ENCODE data around the gene RTN4. TPM values are rescaled to one million over a fixed set of nuclear protein-coding genes. Genes with fewer than 3 reads are reported as not detected.
"Not testable (repeated sequence)": the region's sequence is repeated elsewhere in the genome, so short reads cannot be mapped to it uniquely, and the experiment has no call there.

RTN4 gene
- polyA plus RNA-seq, 12 donors: 88.1 to 906 (median 714) TPM

DNA sequence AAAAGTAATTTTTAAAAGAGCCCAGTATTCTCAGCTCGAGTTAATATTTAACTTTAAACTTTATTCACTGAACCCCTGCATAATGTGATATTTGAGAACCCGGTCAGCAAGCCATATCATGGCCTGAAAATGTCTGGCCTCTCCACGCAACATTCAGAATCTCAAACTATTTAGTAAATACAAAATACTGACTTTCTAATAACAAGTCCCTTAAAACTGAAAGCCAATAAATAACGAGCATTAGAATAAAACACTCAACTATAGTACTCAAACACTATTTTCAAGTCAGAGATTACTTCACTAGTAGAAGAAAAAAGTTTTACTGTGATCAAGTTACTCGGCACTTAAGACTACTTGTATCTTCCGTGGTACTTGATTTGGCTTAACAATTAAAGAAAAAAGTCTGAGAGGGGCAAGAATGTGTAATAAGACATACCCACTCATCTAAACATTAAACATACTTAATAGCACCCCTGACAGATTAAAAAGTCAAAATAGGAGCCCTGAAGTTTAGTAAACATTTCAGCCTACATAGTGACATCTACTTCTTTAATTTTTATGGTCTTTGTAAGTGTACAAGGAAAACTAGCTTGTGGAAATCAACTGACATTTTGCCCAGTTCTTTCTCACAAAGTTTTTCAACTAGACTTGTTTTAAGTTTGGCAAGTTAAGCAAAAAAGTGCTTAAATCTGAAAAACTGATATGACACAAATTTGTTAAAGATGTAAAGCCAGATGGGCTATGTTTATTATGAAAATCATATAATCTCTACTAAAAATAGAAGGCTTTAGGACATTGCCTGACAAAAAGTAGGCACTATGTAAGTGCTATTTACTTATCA is 38.2 kb downstream of the RTN4 start:
- no peak for DNase-seq

DNA sequence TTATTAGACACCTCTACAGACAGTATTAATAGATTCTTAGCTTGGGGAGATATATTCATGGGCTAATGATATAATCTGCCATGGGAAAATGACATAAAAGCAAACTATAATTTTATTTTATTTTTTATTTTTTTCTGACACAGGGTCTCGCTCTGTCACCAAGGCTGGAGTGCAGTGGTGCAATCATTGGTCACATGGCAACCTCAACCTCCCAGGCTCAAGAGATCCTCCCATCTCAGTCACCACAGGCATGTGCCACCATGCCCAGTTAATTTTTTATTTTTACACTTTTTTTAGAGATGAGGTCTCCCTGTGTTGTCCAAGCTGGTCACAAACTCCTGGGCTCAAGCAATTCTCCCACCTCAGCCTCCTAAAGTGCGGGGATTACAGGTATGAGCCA is 39.3 kb downstream of the RTN4 start:
- DNase-seq: no peak

DNA sequence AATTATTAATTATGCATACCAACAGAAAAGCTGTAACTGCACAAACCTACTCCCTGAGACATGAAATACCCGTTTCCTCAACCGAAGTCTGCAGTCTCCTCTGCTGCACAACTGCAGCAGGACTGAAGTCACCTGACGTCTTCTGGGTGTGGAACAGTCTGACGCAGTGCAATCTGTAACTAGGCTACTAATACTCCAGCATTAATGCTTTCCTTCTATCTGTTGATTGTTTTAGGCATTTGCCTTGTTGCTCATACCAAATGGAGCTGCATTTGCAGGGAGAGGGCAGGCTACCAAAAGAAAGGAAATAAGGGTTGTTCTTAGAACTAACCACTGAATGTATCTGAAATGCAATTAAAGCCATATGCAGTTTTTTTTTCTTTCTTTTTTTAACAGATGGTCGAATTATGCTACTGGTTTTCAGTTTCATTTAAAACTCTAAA is 40.1 kb downstream of the RTN4 start:
- peak; percentile 53 for DNase-seq

DNA sequence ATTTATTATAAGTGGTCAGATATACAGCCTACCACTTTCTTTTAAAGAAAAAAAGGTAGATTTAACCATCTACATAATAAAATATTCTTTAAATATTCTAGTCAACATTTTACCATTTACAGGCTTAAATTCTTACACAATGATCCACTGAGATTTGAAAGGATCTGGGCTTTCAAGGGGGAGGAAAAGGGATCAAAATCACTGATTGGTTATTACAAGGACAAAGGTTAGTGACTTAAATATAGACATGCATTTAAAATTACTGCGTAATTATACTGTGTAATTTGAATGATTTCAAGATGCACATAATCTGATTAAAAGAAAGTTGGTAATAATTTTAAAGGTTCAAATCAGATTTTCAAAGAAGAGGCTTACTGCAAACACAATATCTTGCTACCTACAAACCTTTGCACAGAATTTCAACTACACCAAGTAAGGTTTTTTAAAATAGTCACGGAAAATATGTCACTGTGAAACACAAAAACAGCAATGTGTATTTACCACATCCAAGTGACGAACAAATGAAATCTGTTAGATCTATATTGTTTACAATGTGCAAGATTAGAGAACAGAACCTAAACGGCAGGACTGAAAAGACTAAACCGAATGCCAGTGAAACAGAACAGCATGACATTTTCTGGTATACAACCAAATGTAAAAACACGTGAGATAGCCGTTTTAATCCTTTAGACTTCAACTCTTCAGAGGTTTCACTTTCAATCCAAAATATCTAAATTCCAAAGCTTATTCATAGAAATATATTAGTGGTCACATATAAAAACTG is 40.8 kb downstream of the RTN4 start:
- DNase-seq: no peak

DNA sequence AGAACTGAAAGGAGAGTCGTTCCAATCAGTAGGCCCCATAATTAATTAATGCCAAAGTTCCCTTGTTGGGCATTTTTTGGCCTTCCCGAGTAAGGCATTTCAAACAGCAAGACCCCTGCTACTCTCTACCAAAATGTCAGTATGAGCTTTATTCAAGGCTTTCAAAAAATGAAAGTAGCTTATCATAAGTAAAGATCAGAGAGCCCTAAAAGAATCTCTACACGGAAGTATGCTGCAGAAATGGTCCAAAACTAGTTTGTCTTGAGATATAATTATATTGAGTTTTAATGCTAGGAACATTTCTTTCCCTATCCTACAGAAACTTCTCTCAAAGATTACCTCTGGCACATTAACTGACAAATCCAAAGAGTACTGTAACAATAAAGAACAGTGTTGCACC is 43.9 kb downstream of the RTN4 start:
- DNase-seq: no peak

DNA sequence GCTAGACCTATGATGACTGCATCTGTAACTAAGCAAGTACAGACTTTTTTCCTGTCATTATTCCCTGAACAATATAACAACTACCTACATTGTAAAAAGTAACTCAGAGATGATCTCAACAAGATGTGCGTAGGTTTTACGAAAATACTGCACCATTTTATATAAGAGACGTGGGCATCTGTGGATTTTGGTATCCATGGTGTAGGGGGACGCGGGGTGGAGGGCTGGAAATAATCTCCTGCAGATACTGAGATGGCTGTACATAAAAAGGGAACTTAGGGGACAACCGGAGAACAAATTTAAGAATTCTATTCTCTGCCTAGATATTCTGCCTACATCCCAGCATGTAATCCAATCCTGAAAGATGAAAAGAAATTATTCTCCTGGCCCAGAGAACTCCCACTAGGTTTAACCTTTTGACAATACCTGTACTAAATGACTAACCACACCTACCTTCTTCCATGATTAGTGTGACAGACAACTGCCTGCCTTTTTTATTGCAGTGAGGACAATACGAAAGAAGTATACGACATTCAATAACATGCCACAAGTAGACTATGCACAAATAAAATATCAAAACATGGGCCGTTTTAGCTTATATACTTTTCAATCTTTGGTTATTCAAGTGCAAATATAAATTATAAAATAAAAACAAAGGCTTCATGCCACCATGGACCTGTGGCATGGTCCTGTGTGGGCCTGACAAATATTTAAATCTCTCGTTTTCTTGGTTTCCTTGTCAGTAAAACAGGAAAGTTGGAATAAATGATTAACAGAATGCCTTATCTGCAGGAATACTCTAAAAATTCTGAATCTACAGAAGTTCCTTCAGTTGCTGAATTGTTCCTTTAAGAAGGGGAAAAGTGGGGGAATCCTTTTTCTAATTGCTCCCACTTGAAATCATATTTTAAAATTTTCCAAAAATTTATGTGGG is 46.3 kb downstream of the RTN4 start:
- no peak for DNase-seq

DNA sequence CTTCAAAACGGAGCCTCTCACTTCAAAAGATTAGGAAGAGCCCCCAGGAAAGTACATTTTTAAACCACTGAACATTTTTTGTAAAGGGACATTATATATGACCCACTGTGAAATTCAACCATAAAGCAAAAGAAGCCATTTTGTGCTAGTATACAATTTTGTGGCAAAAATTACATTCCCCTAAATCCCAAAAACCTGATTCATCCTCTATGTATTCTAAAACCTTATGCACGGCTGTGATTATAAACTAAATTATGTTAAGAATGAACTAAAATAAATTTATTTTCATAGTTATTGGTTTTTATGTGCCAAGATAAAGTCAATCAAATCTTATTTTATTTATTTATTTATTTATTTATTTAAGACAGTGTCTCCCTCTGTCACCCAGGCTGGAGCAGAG is 48.5 kb downstream of the RTN4 start:
- DNase-seq: no peak

DNA sequence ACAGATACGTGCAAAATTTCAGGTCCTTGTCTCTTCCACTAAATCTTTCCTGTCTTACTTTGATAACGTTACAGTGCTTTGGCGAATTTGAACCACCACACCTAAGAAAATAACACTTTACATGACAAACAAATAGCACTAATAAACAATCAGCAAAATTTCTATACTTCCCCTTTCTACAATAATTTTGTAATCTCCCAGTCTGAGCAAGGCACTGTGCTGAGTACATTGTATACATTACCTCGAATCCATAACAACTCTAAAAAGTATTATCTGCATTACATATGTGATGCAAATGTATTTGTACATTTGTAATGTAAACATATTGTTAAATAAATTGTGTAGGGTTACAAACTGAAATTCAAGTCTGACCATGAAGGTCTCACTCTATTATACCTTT is 49.9 kb downstream of the RTN4 start:
- no peak for DNase-seq

DNA sequence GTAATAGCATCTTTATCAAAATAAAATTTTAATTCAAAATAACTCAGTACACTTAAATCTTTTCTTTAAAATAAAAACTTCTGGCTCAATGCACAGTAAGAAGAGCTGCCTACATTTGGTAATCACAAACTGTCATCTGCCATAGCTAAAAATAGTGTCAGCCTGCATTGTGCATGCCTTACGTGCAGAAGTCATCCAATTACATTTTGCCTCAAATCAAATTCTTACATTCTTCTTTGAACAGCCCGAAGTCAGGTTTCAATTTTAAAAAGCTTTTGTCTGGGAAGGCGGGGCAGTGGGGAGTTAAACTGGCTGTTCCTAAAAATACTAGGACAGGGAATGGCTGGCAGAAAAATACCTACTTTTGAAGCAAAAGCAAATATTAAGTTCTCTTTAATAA is 51.1 kb downstream of the RTN4 start:
- no peak for DNase-seq

DNA sequence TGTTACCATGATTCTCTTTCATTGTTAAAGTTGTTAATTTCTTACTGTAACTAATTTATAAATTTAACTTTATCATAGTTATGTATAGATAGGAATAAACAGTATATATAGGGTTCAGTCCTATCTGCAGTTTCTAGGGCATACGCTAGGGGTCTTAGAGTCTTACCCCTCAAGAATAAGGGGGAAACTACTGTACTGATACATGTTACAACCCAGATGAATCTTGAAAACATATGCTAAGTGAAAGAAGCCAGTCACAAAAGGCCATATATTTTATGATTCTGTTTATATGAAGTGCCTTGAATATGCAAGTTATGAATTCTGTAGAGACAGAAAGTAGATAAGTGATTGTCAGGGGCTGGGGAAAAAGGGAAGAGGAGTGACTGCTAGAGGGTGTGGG is 52.4 kb downstream of the RTN4 start:
- DNase-seq: no peak

DNA sequence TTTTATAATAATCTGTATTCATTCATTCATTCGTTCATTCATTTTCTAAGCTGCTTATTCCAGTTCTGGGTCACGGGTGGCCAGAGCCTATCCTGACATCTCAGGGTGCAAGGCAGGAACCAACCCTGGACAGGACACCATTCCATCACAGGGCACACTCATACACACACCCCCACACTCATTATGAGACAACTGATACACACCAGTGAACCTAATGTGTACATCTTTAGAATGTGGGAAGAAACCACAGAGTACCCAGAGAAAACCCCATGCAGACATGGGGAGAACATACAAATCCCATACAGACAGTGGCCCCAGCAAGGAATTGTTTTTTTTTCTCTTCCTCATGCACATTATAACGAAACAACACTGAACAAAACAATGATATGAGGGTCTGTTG is 54.7 kb downstream of the RTN4 start:
- no peak for DNase-seq

DNA sequence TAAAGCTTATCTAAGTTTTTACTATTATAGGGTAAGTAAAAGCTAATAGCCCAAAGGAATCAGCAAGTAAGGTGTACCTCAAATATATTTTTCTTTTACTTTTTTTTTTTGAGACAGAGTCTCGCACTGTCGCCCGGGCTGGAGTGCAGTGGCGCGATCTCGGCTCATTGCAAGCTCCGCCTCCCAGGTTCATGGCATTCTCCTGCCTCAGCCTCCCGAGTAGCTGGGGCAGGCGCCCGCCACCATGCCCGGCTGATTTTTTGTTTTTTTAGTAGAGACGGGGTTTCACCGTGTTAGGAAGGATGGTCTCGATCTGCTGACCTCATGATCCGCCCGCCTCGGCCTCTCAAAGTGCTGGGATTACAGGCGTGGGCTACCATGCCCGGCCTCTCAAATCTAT is 59.6 kb downstream of the RTN4 start:
- not testable (repeated sequence) for DNase-seq

DNA sequence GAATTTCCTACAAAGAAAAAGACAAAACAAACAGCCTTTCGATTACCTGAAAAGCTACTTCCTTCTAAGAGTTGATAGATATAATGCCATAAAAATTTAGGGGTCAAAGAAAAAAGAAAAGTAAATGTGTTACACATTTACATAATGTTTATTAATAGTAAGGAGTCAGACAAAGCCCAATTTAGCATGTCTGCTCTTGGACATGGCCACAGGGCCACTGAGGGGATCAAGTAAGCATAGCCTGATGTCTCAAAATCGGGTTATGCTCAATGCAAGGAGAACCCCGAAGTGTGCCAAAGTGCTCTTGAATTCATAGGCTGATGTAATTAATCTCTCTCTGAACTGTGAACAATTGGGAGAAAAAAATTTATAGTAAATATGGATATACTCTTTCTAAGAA is 61.6 kb downstream of the RTN4 start:
- DNase-seq: no peak

DNA sequence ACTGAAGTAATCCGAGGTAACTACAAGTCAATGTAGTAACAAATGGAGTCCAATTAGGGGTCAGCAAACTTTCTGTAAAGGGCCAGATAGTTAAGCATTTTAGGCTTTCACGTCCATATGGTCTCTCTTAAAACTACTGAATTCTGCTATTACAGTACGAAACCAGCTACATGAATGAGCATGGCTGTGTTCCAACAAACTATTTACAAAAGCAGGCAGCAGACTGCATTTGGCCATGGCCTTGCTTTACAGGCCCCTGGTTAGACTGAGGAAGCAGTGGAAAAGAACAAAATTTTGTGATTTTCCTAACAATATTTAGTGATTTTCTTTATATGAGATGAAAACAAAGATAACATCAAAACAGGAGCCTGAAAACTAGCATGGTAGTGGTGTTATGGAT is 64.0 kb downstream of the RTN4 start:
- no peak for DNase-seq

DNA sequence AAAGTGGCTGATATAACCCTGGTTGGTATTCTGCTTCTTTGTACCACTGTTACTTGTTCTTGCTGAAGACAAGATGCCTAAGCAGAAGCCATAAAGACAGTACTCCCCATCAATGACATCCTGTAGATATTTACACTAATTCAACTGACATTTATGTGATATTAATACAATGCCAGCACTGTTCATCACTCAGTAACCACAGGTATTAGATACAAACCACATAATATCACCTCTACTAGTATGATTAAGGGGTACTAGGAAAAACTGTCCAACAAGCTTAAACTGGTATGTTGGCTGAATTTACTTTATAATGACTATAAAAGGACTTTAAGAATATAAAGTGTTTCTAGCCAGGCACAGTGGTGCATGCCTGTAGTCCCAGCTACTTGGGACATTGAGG is 65.8 kb downstream of the RTN4 start:
- DNase-seq: no peak

DNA sequence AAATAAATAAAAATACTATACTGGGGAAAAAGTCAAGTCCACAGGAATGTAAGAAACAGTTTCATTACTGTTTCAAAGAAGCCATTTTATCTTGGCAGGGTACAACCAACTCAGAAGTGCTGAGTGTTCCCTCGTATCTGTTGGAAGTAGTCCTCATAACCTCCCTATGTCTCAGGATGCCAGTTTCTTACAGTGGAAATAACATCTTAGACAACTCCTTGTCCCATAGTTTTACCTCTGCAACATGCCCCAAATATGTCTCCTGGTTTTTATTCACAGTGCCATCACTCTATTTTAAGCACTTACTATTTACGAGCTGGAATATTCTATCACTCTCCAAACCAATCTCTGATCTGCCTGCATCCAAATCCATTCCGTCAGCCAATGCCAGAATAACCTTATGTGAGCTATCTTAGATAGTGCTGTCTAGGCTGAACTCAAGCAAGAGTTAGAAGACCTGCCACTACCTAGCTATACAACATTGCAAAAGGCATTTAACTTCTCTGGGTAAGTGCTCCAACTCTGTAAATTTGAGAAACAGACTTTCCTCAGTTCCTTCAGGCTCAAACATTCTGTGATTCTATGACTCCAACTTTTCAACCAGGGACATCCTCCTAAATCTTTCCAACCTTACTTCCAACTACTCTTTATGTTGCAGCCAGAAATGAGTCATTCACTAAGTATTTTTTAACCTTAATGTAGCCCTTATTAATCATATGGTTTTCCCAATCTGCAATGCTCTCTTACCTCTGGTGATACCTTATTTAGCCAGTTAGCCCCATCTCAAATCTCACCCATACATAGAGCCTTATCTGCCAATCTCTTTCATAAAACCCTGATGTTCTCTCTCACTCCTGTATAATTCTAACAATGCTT is 66.7 kb downstream of the RTN4 start:
- DNase-seq: no peak

DNA sequence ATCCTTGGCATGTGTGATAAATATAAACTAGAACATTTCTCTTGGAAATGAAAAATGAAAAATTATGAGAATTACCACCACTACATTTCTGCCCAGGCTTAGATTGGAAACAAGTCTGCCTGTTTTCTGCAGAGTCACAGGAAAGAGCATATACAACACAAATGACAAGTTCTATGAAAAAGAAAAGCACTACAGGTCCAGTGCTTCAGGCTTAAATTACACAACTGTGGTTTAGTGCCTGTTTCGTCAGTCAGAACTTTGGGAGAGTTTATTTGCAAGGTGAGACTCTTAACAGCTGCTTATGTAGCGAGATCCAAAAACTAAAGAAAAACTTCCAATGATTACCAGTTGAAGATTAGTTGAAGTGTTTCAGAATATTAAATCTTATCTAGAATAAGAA is 68.9 kb downstream of the RTN4 start:
- DNase-seq: no peak

DNA sequence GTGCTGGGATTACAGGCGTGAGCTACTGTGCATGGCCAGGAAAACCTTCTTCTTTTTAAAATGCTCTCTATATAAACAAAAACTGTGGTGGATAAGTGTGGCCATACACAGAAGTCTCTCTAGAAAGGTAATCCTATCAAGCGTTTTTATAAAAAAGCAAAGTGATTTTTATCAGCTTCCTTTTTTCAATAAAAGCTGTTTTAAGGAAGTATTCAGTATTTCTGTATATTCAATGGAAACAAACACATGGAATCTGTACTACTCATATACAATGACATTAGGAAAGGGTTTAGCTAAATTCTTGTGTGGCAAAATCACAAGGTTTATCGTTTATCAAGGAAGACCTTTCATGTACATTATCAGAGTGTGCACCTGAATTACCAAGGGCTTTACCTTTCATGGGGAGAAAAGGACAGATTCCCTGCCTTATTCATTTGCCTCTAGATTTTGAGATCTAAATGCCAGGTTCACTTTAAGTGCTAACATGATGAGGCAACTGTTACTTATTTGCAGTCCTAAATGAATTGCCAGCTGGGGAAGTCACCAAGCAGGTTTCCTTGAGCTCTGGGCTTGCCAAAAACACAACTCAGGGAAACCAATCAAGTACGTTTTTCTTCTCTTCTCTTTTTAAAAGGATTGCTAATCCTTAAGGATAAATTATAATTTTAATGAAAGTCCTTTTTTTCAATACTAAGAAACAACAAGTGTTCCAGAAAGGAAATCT is 70.8 kb downstream of the RTN4 start:
- DNase-seq: no peak

DNA sequence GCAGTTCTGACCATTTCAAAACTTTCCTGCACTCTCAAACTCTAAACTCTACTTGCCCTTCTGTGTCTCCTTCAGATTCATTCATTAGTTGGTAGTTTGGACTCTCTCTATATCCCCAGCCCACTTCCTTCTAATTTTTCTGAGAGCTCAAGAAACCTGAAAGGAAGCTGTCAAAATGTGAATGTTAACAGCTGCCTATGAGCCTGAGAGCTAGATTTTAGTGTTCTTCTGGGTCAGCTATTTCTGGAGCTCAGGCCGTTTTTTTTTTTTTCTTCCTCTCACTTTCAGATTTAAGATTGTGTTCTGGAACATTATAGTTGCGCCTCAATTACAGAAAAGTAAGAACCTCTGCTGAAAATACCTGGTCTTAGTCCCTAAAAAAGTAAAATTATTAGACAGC is 73.1 kb downstream of the RTN4 start:
- no peak for DNase-seq
